HL-60/S4 treated with phorbol 12-myristate 13-acetate at 8.2 ng/mL for 4 days and 3 days (cell line): Measurements from ENCODE around the gene CYP11A1.

Experiments
- in situ Hi-C: fragments of 300-500 bp; cut with MboI; formaldehyde crosslinking; loops from 2 replicates; pipeline ENCODE4 v1.15.0; 2022; ENCODE audit warnings: low sequenced_read_pairs

Gene CYP11A1

DNA sequence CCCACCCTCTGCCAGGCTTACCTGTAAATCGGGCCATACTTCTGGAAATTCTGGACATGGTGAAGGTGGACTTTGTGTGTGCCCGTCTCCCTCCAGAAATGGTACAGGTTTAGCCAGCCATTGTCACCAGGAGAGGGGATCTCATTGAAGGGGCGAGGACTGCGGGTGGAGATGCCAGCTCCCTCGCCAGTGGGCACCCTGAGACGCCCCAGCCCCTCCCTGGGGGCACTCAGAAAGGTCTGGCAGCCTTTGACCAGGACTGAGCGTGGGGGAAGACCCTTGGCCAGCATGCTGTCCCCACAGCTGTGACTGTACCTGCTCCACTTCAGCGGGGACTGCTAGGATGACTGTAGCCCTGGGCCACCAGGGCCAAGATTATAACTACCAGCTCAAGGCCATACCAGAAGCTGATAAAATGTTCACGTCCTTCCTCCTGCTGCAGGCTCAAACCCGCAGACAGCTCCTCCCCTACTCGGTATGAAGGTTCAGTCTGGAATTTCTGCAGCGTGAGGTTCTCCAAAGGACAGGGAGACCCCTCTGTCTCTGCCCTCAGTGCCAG lies at the start of gene CYP11A1:
CYP11A1 (minus strand) TSS at position 351 of the 559 bp plus-strand sequence; CDS start at position 290, 61 bp downstream.
- in situ Hi-C loops, result no loop called here

DNA sequence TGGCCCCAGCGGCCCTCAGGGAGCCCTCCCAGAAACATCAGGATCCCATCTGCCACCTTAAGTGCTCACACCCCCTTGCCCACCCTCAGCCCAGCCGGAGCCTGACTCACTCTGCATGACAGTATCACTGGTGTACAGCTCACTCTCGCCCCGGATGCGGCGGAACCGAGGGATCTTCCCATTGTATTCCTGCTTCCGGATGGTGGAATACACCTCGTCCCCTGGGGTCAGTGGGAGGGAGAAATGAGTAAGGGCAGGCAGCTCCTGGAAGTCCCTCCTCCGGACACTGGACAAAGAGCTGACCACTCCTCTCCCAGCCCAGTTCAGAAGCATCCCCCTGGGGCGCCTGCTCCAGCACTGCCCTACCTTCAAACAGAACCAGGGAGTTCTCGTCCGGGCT lies 49.8 kb upstream of the CYP11A1 start:
- in situ Hi-C loops, result no loop called here

DNA sequence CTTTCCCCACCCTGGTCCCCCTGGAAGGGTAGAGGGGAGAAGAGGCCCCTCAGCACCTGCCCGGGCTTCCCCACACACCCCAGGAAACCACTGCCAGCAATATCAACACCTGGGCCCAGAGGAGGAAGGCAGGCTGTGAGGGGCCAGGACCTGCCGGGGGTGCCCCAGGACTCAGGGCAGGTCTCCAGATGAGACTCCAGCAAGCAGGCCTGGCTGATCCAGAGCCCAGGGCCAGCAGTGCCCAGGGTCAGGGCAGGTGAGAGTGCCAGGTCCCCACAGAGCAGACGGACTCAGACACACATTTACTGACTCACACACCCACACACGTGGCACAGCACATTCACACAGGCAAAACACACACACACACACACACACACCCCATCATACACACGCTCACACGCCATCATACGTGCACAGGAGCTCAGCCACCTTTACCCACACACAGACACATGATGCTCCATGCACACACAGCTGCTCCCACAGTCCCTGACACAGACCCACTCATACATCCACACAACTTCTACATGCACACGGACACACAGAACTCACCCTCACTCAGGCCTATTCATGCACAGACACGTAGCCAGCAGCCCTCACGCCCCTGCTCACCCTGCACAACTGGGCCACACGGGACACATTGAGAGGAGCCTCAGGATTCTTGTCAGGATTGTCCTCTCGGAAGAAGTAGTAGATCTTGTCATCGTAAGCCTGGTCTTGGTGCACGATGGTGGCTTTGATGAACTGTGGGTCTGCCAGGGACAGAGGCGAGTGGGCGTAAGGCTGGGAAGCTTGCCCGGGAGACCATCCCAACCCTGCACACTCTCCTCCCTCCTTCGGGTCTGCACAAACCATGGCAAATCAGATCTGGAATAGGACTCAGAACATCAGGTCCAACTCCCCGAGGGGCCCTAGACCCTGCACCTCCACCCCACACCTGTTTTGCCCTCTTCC lies 48.8 kb upstream of the CYP11A1 start:
- in situ Hi-C loops, result no loop called here

DNA sequence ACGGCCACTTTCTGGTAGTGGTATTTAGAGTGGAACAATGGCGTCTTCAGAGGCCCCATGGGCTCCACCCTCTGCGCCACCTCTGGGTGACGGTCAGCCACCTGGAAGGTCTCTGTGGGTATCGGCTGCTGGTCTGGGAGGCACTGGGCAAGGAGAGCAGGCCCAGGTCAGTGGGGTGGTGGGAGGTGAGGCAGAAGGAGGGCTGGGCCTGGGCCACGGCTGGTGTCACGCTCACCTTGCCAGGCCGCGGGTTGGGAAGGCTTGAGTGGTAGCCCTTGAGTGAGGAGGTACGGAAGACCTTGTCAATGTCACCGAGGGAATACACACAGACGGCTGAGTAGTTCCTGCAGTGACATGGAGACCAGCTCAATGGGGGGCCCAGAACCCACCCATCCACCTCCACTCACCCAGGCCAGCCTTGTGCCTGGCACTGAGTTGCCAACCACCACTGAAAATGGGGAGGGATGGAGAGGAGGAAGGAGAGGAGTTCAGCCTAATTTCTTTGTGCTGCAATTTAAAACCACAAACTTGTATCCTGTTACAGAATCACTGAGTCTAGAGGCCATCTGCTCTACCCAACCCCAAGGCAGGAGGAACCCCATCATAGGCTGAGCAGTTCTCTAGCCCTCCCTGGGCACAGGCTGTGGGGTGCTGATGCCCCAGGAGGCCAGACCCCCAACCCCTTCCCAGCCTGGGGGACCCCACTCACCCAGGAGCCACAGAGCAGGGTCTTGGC lies 47.3 kb upstream of the CYP11A1 start:
- in situ Hi-C loops, result no loop called here

DNA sequence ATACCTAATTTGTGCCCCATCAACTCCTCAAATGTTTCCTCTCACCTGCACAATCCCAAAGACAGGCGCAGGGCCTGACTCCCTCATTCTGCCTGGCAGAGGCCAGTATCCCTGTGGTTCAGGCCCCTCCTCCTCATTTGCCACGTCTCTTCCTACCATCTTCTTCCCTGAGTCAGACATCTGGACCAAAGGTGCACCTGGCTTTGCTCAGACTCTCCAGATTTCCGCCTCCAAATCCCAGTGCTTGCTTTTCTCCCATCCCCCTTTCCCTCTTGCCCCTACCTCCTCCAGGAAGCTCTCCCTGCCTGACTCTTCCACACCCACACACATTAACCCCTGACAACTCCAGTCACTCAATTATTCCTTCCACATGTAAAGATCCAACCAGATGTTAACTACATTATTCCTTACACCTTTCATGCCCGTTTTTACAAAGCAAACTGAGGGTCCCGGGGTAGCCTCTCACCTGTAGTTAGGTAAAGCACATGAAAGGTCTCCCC lies 46.7 kb upstream of the CYP11A1 start:
- in situ Hi-C loops, result no loop called here

DNA sequence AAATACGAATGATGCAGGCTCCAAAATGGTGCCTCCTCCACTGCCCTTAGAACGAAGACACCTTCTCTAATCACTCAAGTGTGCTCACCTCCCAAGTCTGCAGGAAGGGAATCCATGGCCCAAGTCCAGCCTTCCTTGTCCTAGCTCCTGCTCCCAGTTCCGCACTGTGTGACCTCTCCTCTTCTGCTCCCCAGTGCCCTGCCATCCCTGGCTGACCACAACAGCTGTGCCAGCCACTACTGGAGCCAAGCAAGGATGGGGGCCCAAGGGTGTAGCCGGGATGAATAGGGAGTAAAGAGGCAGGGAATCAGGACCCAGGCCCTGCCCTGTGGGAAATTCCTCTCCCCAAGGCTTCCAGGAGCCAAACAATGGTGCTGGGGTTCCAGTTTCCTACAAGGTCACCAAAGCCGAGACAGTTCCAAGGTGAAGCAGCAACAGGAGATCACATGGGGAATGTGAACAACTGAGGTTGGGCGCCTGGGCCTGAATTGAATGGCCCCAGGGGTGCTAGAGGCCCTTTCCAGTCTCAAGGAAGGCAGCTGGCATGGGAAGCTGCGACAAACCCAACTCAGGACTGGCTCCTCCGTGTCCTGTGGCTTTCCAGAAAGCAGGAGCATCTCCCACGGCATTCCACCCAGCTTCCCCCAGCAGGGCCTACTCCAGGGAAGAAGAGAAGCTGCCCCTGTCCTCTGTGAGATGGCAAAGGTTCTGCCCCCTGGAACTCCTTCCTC lies 46.1 kb upstream of the CYP11A1 start:
- in situ Hi-C loops, result no loop called here

DNA sequence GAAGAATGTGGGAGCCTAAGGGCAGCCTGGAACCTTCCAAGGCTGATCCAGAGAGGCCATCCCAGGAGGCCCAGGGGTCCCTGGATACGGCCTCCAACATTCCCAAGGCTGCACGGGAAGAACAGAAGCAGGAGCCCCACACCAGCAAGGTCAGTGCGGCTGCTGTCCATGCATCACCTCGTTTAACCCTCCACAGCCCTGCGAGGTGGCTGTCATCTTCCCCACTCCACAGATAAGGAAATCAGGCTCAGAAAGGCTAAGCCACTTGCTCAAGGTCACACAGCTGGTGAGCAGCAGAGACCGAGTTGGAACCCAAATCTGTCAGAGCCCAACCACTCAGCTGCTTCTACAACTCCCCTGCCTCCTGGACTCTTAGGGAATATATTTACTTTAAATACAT lies 44.7 kb upstream of the CYP11A1 start:
- in situ Hi-C loops, result no loop called here

DNA sequence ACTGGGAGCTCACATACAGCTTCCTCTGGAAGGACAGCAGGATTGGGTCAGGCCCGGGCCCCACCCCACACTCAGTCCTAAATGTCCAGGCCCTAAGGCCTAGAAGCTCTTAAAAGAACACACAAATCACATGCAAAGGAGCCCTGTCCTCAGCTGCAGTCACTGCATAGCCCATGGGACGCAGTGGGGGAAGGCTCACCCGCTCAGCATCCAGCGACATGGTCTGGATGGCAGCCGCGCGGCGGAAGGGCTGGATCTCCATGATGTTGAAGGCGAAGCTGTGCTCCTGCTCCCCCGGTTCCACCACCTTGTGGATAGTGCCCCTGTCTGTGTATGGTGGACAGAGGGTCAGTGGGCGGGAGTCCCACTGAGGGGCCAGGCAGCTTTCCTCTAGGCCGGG lies 44.2 kb upstream of the CYP11A1 start:
- in situ Hi-C loops, result no loop called here

DNA sequence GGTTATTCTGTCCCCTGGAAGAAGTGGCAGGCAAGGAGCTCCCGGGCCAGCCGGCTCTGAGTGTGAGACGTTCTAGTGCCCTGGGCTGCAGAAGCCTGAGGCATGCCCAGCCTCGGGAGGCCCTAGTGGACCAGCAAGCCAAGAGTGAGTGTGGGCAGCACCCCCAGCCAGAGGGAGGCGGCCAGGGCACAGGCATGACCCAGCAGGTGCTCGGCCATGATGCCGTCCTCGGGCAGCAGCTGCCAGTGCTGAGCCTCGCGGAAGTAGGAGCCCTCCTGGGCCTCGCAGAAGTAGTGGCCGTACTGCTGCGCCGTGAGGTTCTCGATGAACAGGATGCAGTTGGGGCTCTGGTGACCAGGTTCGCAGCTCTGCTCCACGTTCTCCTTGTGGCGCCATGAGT lies 43.1 kb upstream of the CYP11A1 start:
- in situ Hi-C loops, result no loop called here

DNA sequence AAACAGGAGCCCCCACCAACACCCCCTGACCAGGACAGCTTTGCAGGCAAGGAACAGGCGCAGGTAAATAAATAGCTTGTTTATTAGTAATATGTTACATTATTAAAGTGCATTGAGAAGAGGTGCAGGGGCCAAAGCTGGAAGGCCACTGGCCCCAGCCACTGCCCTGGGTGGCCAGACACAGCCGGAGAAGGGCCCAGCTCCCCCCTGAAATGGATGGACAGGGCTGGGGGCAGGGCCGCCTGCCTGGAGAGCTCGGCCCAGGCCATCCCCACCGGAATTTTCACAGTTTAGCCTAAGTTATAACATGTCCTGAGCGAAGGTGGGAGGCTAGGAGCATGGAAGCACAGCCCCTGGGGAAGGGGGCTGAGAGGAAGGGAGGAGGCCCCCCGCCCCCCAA lies 41.8 kb upstream of the CYP11A1 start:
- in situ Hi-C loops, result no loop called here

DNA sequence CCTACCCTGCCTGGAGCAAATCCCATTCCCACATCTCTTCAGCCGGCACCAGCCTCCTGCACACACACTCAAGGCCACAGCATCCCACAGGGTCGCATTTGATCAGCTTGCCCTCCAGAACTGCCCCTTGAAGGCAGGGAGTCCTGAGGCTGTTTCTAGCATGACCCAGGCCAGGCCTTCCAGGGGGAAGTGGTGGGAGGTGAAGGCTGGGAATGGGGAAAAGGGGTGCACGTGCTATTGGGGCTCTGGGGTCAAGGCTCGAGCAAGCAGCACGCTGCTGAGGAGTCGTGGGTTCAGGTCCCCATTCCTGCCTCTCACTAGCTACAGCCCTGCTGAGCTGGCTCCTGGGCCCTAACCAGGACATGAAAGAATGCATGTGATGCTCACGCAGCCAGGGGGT lies 41.4 kb upstream of the CYP11A1 start:
- in situ Hi-C loops, result no loop called here

DNA sequence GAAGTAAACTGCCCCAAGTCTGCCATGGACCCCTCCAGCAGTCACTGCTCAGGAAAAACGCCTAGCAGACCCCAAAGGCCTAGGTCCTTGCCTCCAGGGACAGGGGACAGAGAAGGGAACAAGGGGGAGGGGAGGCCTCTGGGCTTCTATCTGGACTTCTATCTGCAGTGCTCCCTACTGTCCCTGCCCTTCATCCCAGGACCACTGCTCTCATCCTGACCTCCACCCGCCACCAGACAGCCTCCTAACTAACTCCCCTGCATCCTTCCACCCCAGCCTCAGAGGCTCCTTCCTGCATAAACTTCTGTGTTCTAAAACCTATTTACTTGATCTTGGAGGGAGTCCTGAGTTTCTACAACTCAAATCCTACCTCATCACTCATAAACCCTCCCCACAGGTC lies 40.9 kb upstream of the CYP11A1 start:
- in situ Hi-C loops, result no loop called here

DNA sequence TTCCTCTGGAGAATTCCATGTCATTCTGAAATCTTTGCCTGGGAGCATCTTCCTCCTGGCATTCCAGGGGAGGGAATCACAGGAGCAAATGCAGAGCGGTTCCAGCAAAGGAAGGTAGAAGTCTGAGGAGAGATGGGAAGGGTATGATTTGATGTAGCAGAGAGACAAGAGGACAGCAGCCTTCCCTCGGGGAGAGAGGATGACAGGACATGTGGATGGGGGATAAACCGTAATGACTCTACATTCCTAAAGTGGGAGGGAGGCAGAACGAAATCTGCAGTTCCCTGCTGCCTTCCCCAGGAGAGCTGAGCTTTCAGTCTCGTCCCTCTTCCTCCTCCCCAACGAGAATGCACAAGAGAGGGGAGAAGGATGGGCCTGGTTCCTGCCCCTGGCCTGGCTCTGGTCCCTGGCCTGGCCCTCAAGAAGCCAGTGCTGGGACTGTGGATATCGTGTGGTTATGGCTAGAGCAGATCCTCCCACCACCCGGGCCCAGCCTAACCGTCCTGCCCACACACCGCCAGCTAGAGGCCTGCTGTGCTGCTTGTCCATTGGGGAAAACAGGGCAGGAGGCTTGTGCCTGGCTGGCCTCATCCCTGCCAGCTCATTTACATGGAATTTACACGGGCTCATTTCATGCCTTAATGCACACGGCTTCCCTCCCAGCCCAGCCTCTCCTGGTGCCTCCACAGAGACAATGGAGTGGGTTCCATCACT lies 39.7 kb upstream of the CYP11A1 start:
- in situ Hi-C loops, result no loop called here

DNA sequence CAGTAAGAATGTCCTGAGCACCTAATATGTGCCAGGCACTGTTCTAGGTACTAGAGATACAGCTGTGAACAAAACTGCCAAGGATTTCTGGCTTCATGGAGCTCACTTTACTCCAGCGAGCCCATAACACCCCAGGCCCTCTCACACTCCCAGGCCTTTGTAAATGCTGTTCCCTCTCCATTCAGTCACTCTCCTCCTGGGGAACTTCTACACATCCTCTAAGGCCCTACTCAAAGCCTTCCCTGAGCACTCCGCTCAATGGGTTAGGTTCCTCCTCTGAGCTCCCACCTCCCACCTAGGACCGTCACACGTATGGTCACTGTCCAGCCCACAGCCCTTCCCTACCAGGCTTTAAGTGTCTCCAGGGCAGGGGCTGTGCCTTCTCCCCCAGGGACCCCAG lies 39.1 kb upstream of the CYP11A1 start:
- in situ Hi-C loops, result no loop called here

DNA sequence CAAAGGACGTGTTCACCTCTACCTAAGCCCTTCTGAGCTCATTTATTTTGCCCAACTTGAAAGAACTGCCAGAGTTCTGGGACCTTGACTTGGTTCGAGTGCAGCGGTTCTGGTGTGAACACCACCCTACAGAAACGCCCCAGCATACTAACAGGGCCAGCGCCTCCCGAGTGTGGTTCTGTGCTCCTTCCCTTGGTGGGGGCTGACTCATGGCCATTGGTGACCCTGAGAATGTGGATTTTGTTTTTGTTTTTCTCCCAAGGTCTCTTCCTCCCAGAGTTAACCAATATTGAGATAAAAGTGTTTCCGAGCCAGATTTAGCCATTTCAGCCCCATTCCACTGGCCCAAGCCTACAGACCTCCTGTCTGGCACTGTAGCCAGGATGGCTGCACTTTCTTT lies 38.4 kb upstream of the CYP11A1 start:
- in situ Hi-C loops, result no loop called here

DNA sequence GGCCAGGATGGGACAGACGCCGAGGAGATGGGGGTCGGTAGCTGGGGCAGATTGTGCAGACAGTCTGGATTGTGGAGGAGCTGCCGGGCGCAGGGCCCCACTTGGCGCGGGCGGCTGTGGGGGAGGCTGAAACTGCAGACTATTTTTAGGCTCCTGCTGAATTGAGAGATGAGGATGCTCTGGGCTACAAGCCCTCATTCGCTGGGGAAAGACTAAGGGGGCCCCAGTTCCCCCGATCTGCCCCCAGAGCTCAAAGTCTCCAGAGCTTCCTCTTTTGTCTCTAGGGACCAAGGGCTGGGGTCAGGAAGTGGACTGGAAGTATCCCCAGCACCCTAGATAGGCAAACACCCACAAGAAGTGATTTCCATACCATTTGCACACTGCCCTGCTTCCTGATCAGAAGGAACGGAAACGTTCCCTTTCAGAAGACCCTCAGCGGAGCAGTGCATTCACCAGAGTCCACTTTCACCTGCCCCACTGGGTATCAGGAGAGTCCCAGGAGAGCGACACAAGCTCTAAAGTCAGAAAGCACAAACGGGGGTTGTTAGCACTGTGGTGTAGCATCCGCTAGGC lies 36.6 kb upstream of the CYP11A1 start:
- in situ Hi-C loops, result no loop called here

DNA sequence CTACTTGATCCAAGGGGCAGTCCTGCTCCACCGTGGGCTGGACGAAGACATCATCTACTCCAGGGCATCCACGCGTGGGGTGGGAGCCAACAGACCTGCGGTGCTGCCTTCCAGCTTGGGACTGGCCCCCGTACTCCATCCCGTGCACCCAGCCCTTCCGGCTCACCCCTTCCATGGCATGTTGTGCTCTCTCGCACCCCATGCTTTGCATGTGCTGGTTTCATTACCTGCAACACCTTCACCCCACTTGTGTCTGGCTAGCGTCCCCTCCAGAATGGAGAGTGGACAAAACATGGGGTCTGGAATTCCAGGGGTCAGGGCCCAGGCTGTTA lies 36.1 kb upstream of the CYP11A1 start:
- in situ Hi-C loops, result no loop called here

DNA sequence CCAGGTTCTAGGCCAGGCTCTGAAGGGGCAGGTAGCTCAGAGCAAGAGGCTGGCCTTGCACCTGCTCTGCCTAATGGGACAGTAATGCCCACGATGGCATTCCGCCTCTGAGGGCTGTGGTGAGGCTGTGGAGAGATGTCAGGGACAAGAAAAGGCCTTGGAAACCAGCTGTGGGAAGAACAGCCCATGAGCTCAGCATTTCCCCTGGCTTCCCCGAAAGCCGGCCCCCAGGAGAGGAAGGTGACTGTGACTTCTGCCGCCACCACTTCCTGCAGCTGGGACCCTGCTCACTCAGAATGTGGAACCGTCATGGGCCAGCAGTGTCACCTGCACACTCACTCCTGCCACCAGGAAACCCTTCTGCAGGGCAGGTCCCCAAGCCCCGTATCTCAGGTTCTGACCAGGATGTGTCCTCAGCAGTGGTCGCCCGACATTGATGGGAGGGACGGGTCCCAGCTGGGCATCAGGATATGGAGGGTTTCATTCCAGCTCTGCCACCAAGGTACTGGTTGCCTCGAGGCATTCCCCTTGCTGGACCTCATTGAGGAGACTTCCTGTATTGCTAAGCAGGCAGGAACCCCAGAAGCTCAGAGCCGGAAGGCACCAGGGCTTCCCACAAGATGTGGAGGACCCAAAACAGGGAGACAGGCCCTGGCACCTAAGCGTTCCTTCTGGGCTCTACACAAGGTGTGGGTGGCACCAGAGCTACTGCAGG lies 35.6 kb upstream of the CYP11A1 start:
- in situ Hi-C loops, result no loop called here

DNA sequence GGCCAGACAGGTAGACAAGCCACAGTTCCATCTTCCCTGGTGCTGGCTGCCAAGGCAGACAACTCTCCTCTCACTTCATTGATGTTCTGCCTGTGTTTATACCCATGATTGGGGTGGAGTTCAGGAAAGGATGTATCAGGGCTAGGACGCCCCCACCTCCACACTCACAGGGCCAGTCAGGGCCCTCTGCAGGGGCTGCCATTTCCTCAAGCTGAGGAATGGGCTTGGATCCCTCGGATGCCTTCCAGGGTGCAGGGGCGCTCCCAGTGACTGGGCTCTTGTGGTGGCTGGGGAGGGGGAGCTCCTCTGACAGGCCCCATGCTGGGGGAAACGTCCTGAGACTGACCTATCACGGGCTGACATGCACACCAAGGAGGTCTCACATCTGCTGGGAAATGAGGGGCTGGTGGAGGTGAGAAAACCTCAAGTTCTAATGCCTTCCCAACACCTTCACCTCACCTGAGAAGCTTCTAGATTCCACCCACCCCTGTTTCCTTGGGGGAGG lies 34.9 kb upstream of the CYP11A1 start:
- in situ Hi-C loops, result no loop called here
